Amniotic epithelial cell (primary cell): Measurements from ENCODE around the gene MSRB2.
A peak's percentile ranks its signal among the peaks of the same experiment; 100 is the strongest.
"Not testable (repeated sequence)": the region's sequence is repeated elsewhere in the genome, so short reads cannot be mapped to it uniquely, and the experiment has no call there.

Source experiments
- DNase-seq: peaks from one replicate; pipeline ENCODE4 v3.0.0-alpha.2; 2010; ENCODE audit warnings: low read depth

Gene MSRB2

GRCh38 chr10:23095404-23095965 lies at the start of gene MSRB2:
MSRB2 (plus strand) TSS chr10:23095579; CDS start chr10:23095609, 30 bp downstream.
- DNase-seq, result peak; percentile 97

- DNase-seq, result no peak
Observed at GRCh38 chr10:23046027-23046426, 49.4 kb upstream of the MSRB2 start.

DNA sequence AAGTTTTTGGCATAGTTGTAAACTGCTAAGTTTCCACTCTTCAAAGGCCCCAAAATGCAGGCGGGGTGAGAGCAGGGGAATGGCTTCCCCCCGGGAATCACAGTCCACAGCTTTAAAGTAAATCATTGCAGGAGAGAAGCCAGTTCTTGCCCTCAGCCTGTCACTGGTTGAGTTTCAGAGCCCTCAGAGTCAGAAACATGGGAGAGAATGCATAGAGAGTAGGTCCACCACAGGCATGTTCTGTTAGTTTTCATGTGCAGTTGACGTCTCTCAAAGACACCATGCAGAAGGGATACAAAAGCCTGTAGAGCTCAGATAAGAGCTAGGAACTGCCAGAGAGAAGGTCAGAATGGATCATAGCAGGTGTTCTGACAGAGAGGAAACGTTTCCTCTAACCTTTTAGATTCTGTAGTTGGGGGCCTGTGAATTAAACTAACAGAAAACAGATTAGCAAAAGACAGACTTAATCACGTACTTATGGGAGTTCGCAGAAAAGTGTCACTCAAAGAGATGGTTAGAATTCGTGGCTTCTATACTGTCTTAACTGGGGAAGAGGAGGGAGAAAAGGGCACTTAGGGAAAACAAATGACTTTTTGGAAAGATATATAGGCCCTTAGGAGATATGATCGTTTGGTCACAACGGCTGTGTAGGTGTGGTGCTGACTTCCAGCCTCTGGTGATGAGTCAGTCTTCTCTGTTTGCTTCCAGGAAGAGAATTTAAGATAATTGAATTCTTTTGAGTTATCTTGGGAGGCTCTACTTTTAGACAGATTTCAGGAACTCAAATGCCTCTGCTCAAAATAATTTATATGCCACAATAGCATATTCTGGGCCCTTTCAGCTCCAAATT lies 48.0 kb upstream of the MSRB2 start:
- peak; percentile 4 for DNase-seq

GRCh38 chr10:23048191-23048590 lies 47.2 kb upstream of the MSRB2 start:
- DNase-seq, result no peak

DNA sequence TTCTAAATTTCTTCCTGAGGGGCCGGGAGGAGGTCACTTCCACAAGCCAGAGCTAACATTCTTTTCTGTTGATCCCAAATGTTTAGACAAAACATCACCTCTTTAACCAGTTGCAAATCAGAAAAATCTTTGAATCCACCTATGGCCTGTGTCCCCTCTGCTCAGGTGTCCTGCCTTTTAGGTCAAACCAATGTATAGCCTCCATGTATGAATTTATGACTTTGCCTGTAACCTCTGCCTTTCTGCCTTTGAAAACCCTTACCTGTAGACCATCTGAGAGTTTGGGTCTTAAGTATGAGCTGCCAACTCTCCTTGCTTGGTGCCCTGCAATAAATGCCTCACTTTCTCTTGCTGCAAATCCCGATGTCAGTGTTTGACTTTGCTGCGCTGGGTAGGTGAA lies 44.1 kb upstream of the MSRB2 start:
- no peak for DNase-seq

DNA sequence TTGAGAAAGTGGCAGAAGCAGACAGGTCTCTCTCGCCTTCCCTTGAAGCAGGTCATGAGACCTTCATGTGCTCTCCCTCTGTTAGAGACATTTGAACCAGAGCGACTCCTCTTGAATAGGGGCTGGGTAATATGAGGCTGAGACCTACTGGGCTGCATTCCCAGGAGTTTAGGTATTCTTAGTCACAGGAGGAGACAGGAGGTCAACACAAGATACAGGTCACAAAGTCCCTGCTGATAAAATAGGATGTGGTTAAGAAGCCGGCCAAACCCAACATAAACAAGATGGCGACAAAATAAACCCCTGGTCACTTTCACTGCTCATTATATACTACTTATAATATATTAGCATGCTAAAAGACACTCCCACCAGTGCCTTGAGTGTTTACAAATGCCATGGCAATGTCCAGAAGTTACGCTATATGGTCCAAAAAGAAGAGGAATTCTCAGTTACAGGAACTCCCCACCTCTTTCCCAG lies 43.5 kb upstream of the MSRB2 start:
- DNase-seq, result no peak

DNA sequence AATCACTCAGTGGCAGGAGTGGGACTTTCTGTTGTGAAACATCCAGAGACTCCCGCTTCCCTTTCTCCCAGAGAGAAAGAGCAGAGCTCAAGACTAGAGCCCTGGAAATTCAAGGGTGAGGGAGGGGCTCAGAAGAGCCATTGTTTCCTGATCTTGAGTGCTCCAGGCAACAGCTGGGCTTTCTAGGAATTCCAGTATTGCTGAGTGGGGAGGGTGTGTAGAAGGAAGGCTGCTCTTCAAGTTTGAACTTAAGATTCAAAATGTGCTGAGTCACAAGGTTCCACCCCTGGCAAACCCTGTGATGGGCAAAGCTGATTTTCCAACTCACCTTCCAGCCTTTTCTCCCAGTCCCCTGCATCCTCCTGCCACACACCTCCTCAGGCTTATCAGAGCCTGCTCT lies 42.3 kb upstream of the MSRB2 start:
- DNase-seq, result peak; percentile 14

DNA sequence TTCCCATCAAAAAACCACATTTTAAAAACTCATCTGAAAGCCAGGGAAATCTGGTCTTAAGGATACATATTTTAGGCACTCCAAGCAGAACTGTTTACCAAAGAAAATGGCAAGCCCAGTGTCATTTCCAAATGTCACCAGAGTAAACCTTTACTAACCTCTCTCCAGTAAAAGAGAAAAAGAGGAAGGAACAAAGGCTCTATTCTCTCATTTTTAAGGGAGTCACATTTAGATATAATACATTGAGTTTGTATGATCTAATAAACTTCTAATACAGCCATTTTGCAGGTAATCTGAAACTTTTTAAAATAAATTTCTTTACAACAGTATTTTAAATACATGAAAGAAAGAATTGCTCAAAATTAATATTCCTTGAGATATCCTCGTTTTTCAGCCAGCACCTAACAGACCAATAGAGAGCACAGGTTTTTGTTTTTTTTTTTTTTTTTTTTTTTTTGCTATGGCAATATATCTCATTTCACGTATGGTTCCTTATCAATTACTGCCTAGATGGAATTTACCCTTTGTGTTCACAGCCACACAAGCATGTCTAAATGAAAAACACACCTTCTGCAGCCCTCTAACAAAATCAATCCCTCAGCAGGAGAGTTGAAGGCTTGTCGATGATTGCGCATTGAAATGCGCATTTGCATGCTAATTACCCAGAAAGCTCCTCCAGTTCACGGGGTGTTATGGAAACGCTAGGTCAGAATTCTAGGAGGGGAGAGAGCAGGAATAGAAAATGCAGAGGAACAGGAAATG lies 39.8 kb upstream of the MSRB2 start:
- DNase-seq, result no peak

- no peak for DNase-seq
Observed at GRCh38 chr10:23056186-23056579, 39.2 kb upstream of the MSRB2 start.

DNA sequence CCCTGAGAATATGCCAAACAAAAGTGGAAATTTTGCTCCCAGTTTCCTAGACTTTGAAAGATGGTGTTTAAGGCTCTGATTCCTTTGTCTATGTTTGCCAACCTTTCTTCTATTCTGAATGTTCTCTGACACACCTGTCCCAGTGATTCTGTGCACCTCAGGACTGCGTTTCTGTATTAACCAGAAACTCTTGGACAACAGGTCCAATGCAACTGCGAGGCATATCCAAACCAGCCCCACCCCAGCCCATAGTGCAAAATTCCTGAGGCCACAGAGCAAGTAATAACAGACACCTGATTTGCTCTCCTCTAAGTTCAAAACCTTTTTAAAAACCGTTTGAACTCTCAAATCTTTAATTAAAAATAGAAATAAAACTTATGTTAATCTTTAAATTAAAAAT lies 37.0 kb upstream of the MSRB2 start:
- DNase-seq, result no peak

DNA sequence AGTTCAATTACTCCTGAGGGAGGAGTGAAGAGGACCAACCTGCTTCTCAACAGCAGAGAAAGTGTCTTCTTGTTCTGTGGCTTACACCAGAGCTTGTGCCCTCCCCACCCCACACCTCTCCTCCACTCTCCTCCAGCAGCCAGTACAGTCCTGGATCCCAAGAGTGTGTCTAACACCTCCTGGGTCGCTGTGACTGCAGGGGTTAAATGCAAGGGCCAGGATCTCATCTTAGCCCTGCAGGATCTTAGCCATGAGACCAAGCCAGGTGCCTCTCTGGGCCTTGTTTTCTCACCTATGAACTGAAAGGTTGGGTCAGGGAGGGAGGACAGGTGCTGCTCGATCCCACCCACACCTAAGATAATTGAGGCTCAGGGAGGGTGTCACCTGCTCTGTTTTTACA lies 34.5 kb upstream of the MSRB2 start:
- no peak for DNase-seq

DNA sequence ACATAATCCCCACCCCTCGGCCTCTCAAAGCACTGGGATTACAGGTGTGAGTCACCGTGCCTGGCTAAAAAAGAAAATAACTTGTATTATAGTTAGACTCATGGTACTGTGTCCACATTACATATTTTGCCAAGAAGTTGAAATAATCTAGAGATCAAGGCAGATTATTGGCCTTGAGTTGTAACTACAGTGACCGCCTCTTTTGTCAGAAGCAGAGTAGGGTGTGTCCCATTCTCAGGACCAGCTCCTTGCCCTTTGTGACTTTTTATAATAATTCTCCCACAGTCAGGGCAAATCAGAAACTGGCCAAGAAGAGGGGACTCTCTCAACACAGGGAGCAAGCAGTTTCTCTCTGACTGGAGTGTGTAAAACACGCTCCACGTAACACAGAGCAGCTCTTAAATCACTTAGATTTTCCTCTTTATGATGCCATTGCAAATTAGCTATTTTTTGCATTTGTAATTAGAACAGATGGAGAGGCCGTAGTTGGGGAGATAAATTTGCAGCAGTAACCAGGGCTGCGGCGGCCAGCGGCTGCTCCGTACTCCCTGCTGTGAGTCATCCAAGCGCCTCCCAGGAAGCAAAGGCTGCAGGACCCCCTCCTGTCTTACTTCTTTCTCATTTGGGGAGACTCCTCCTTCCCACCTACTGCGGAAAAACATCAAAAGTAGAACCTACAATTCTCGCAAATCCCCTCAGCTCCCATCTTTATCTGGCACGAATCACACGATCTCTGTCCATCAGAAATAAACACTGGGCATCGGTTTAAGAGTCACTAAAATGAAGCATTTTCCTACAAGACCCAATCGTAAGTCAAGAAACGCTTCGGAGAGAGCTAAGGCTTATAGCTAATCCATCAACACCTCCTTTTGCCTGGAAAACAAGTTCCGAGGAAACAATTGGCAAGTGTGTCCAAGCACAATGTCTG lies 32.1 kb upstream of the MSRB2 start:
- peak; percentile 61 for DNase-seq

DNA sequence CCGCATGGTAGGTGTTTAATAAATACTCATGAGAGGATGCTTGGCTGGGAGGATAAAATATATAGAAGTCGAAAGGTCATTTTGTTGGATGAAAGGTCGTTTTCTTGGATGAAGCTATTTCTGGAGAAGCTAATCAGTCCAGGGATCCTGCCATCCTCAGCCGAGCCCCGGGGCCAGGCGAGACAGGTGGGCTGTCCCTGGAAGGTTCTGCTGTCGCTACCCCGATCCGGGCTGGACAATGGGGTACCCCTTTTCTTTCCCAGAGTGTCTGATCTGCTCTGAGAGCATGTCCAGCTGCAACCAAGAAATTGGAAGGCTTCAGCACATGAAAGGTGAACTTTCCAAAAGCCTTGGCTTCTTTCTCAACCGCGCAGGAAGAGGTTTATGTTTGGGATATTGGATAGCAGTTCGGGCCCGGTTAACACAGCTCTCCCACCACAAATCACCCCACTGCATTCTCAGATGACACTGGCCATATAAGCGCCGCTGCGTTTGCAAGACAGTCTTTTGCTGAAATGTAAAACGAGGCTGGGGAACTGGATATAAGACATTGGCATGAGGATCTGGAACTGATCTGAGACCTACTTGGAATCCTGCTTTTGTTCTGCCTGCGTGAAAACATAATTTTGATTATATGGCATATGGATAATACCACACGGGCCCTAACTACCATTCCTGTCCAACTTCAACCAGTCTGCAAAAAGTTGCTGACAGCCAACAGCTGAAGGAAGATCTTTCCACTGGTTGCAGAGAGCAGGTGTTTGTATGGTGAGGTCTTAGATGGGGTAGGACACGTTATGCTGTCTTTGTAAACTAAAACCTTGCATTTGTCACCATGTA lies 31.2 kb upstream of the MSRB2 start:
- no peak for DNase-seq

GRCh38 chr10:23064813-23065114 lies 30.6 kb upstream of the MSRB2 start:
- DNase-seq, result not testable (repeated sequence)

GRCh38 chr10:23065181-23065948 lies 30.0 kb upstream of the MSRB2 start:
- DNase-seq, result peak; percentile 73

GRCh38 chr10:23067337-23067736 lies 28.0 kb upstream of the MSRB2 start:
- DNase-seq, result no peak

DNA sequence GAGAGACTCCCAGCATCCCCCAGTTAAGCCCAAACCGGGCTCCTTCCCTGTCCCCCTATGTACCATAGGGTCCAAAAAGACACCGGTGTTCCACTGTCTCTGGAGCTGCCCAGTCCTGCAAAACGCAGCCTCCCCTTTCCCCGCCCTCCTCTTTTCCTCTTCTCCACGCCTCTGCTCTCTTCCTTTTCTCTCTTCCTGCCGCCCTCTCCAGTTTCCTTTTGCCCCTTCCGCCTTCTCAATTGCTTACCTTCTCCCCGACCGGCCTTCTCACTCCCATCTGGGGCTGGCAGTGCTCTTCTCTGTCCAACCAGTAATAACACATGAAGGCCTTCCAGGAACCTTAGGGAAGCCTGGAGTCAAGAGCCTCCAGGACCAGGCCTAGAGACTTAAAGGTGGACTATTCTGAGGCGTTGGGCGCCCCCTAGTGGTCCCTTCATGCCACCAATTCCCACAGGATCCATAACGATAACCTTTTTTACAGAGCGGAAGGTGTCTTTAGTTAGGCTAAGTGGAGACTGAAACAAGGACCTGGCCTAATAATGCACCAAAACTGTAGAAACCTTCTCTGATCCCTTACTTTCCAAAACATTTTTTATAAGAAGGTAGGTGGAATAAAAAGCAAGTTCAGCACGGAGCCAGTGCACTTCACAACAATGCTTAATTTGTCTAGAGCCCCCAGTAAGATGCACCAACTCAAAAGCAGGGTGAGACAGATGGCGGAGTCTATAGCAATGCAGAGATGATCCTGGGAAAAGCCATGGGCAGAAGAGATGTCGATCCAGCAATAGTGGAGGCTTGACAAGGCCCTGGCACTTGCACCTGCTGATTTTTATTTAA lies 27.2 kb upstream of the MSRB2 start:
- peak; percentile 73 for DNase-seq

DNA sequence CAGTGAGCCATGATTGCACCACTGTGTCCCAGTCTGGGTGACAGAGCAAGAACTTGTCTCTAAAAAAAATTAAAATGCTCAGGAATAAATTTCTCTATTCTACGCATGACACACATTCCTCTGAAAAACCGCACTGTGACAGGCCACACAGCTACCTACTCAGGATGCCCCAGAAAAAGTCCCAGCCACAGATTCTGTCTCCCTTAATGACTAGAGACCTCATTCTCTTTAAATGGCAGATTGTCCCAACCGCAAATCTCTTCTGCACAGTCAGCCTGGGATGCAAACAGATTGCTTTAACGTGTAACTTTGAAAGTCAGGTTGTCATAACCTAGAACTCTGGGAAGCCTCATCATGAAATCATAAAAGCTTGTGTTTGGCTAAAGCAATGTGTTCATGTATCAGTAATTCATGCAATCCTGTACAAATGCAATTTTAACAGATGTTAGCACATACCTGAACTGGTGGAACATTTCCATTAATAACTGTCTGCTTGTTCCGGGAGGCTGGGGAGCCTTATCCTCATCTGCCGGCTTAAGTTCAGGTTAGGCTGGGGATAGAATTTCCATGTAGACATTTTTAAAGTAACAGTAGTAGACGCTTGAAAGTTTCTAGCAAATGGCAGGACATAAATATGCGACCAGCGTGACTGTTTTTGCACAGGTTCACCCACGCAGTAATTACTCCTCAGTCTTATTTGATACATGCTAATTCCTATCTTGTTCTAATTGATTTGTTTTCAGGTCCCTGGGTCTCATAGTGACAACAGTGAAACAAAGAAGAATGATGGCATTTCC lies 26.2 kb upstream of the MSRB2 start:
- peak; percentile 56 for DNase-seq
